Measurements from ENCODE around the gene TPD52L3.

Gene TPD52L3

GRCh38 chr9:6328103-6328502 is at the start of gene TPD52L3:
Gene TPD52L3, plus strand, starts transcription at chr9:6328375. Its CDS starts 221 bp downstream, at chr9:6328596.
- DNase-seq: no peak

GRCh38 chr9:6301858-6302257 is 26.3 kb upstream of the TPD52L3 start:
- no peak for DNase-seq

- no peak for DNase-seq
Measured at GRCh38 chr9:6302417-6302816, 25.8 kb upstream of the TPD52L3 start.

- no peak for DNase-seq
Measured at GRCh38 chr9:6304232-6304631, 23.9 kb upstream of the TPD52L3 start.

- peak; percentile 52 for DNase-seq
Measured at GRCh38 chr9:6305954-6306563, 22.1 kb upstream of the TPD52L3 start.

GRCh38 chr9:6307551-6308096 is 20.6 kb upstream of the TPD52L3 start:
- DNase-seq: no peak

- no peak for DNase-seq
Measured at GRCh38 chr9:6330958-6331634, 2.9 kb downstream of the TPD52L3 start.

GRCh38 chr9:6334305-6334704 is 6.1 kb downstream of the TPD52L3 start:
- no peak for DNase-seq

GRCh38 chr9:6348766-6349165 is 20.6 kb downstream of the TPD52L3 start:
- DNase-seq: no peak

- no peak for DNase-seq
Measured at GRCh38 chr9:6351737-6352136, 23.6 kb downstream of the TPD52L3 start.

- DNase-seq: peak; percentile 72
Measured at GRCh38 chr9:6354072-6354686, 26.0 kb downstream of the TPD52L3 start.

- no peak for DNase-seq
Measured at GRCh38 chr9:6355728-6356127, 27.6 kb downstream of the TPD52L3 start.

GRCh38 chr9:6356441-6356840 is 28.3 kb downstream of the TPD52L3 start:
- no peak for DNase-seq

GRCh38 chr9:6356904-6357303 is 28.7 kb downstream of the TPD52L3 start:
- DNase-seq: no peak

- DNase-seq: no peak
Measured at GRCh38 chr9:6367128-6367890, 39.1 kb downstream of the TPD52L3 start.

- DNase-seq: no peak
Measured at GRCh38 chr9:6368831-6369230, 40.7 kb downstream of the TPD52L3 start.

All from NCI-H1105 treated with DMSO at 0.1 percent for 48 hours (cell line).